ENCODE results near the gene WDR86.

WDR86 gene

DNA sequence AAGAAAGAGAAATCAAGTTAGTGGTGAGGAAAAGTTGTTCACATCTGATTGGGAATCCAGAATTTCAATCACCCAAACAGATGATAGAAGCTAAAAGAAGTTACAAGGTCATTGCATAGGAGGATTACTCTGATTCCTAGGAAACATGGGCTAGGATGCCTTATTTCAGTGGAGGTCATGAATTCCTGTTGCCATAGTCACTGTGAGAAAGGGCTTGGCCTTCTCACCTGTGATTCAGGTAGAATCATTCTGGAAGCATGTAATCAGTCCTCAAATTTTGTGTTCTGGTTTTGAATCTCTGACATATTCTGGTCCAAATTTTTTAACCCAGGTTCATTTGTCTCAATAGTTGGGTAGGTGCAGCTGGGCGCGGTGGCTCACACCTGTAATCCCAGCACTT is 72.5 kb downstream of the WDR86 start:
- Histone ChIP-seq H3K4me1 (ENCODE audit: control insufficient read depth in 5 of 5, insufficient read depth in 5 of 5, low read length in 5 of 5) (peaks cover 3 to 14% (median 12%) of the 10 kb centered on the region in 5 donors), H3K9ac (ENCODE audit: low read length in 5 of 5) (no peak overlapping the region), H3K9me3 (ENCODE audit: control insufficient read depth in 5 of 5, low read length in 5 of 5) (peaks cover 0 to 2% (median 0%) of the 10 kb centered on the region in 5 donors), H3K36me3 (ENCODE audit: control insufficient read depth in 5 of 5, insufficient read depth in 5 of 5, low read length in 5 of 5) (no peaks in the 10 kb centered on the region), H3K27ac (ENCODE audit: low read depth, low read length) (no peak overlapping the region), H3K4me3 (ENCODE audit: low read depth in 1 of 5, low read length in 5 of 5) (no peak overlapping the region), H3K27me3 (ENCODE audit: control insufficient read depth in 5 of 5, insufficient read depth in 4 of 5, low read length in 5 of 5) (no peaks in the 10 kb centered on the region)

- H3K9ac ChIP-seq (ENCODE audit: low read length in 5 of 5), result no peak overlapping the region
- peaks cover 2 to 10% (median 7%) of the 10 kb centered on the region in 5 donors for H3K4me1 ChIP-seq (ENCODE audit: control insufficient read depth in 5 of 5, insufficient read depth in 5 of 5, low read length in 5 of 5)
- H3K36me3 ChIP-seq (ENCODE audit: control insufficient read depth in 5 of 5, insufficient read depth in 5 of 5, low read length in 5 of 5), result no peaks in the 10 kb centered on the region
Observed at GRCh38 chr7:151336027-151336708, 73.7 kb downstream of the WDR86 start.

DNA sequence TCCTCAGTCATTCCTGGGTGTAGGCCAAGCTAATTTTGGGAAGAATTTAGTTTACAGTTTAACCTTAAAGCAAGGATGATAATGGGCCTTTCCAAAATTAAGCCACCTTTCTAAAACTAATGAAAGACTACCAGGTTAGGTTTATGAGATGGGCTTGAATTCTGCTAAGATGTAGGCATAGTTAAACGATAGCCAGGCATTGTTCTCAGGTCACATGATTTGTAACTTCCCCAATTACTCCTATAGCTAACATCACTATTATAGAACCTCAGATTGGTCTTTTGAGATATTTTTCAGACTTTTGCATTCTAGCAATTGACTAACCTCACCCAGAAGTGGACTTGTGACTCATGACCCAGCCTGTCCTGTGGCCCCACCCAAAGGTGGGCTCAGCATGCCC is 75.2 kb downstream of the WDR86 start:
- Histone ChIP-seq H3K36me3 (ENCODE audit: control insufficient read depth in 5 of 5, insufficient read depth in 5 of 5, low read length in 5 of 5) (no peaks in the 10 kb centered on the region), H3K27me3 (ENCODE audit: control insufficient read depth in 5 of 5, insufficient read depth in 4 of 5, low read length in 5 of 5) (no peaks in the 10 kb centered on the region), H3K27ac (ENCODE audit: low read depth, low read length) (no peak overlapping the region), H3K4me3 (ENCODE audit: low read depth in 1 of 5, low read length in 5 of 5) (no peak overlapping the region), H3K9ac (ENCODE audit: low read length in 5 of 5) (no peak overlapping the region), H3K9me3 (ENCODE audit: control insufficient read depth in 5 of 5, low read length in 5 of 5) (no peaks in the 10 kb centered on the region), H3K4me1 (ENCODE audit: control insufficient read depth in 5 of 5, insufficient read depth in 5 of 5, low read length in 5 of 5) (peaks cover 0 to 7% (median 0%) of the 10 kb centered on the region in 5 donors)

More at GRCh38 chr7:151336027-151336708, 73.7 kb downstream of the WDR86 start:
- Histone ChIP-seq H3K9me3 (ENCODE audit: control insufficient read depth in 5 of 5, low read length in 5 of 5) (peaks cover 0 to 2% (median 0%) of the 10 kb centered on the region in 5 donors), H3K27ac (ENCODE audit: low read depth, low read length) (no peak overlapping the region), H3K4me3 (ENCODE audit: low read depth in 1 of 5, low read length in 5 of 5) (no peak overlapping the region), H3K27me3 (ENCODE audit: control insufficient read depth in 5 of 5, insufficient read depth in 4 of 5, low read length in 5 of 5) (no peaks in the 10 kb centered on the region)
